22Rv1 (cell line): ENCODE data around the gene SLIT3.

Experiments used
- CTCF ChIP-seq: fragments of 450-650 bp; IDR thresholded peaks from 2 replicates; pipeline ENCODE4 v1.5.1; 2017; ENCODE audit warnings: mild to moderate bottlenecking
- ZFX ChIP-seq: fragments of 450-650 bp; IDR thresholded peaks from 2 replicates; pipeline ENCODE4 v1.6.1; 2017; ENCODE audit warnings: antibody characterized with exemption, borderline replicate concordance

- no peak for TF ChIP-seq CTCF
- no peak for TF ChIP-seq ZFX
Measured at GRCh38 chr5:168753691-168754254, 547.2 kb downstream of the SLIT3 start.
